HG03045 (cell line): ENCODE results near the gene ARHGEF19.
A peak's percentile ranks its signal among the peaks of the same experiment; 100 is the strongest.

Experiments used
- ATAC-seq: cut with Tn5 transposase; IDR thresholded peaks from one replicate; pipeline ENCODE4 v1.9.1; 2021; ENCODE audit warnings: mild to moderate bottlenecking, moderate library complexity; ENCODE audit not compliant: unreplicated experiment

The ARHGEF19 gene

GRCh38 chr1:16244650-16245285 lies 32.3 kb upstream of the ARHGEF19 start:
- ATAC-seq: no peak

- ATAC-seq: no peak
Measured at GRCh38 chr1:16243936-16244649, 31.6 kb upstream of the ARHGEF19 start.

GRCh38 chr1:16243215-16243610 lies 30.8 kb upstream of the ARHGEF19 start:
- no peak for ATAC-seq

- no peak for ATAC-seq
Measured at GRCh38 chr1:16242556-16243214, 30.2 kb upstream of the ARHGEF19 start.

GRCh38 chr1:16241221-16241708 lies 28.8 kb upstream of the ARHGEF19 start:
- ATAC-seq: no peak

GRCh38 chr1:16239972-16240491 lies 27.6 kb upstream of the ARHGEF19 start:
- ATAC-seq: no peak

GRCh38 chr1:16237343-16237830 lies 24.9 kb upstream of the ARHGEF19 start:
- no peak for ATAC-seq

GRCh38 chr1:16236511-16237342 lies 24.3 kb upstream of the ARHGEF19 start, which contains the start of gene CPLANE2:
CPLANE2 (minus strand) TSS chr1:16237183; CDS start chr1:16236742, 441 bp downstream.
- ATAC-seq: peak; percentile 79

GRCh38 chr1:16235944-16236510 lies 23.6 kb upstream of the ARHGEF19 start:
- ATAC-seq: peak; percentile 35

- ATAC-seq: no peak
Measured at GRCh38 chr1:16235347-16235746, 22.9 kb upstream of the ARHGEF19 start.

- no peak for ATAC-seq
Measured at GRCh38 chr1:16233431-16233830, 21.0 kb upstream of the ARHGEF19 start.

- no peak for ATAC-seq
Measured at GRCh38 chr1:16232316-16232710, 19.9 kb upstream of the ARHGEF19 start.

GRCh38 chr1:16231331-16232315 lies 19.2 kb upstream of the ARHGEF19 start:
- ATAC-seq: no peak

- ATAC-seq: no peak
Measured at GRCh38 chr1:16230744-16231143, 18.3 kb upstream of the ARHGEF19 start.

- no peak for ATAC-seq
Measured at GRCh38 chr1:16229976-16230740, 17.7 kb upstream of the ARHGEF19 start.

- ATAC-seq: no peak
Measured at GRCh38 chr1:16226490-16227179, 14.2 kb upstream of the ARHGEF19 start.

- ATAC-seq: no peak
Measured at GRCh38 chr1:16226129-16226489, 13.7 kb upstream of the ARHGEF19 start.

- ATAC-seq: no peak
Measured at GRCh38 chr1:16224472-16224871, 12.0 kb upstream of the ARHGEF19 start.
